Upper lobe of left lung (tissue), 4 donors: Measurements from ENCODE around the gene MANEAL.

ENCODE experiments used
- EP300 ChIP-seq, 4 donors: sonication (generic); formaldehyde crosslinking; IDR thresholded peaks; one replicate each; pipeline ENCODE4 v1.5.1; 2017; ENCODE audit warnings: antibody characterized with exemption in 4 of 4, control low read depth in 2 of 4
- POLR2A ChIP-seq, 4 donors: fragments of 450-650 bp; IDR thresholded peaks; one replicate each; pipeline ENCODE4 v1.5.1; 2016 to 2017; ENCODE audit warnings: antibody characterized with exemption in 4 of 4, mild to moderate bottlenecking in 2 of 4
- POLR2AphosphoS5 ChIP-seq, 2 donors: sonication (generic); formaldehyde crosslinking; IDR thresholded peaks; one replicate each; pipeline ENCODE4 v1.5.1; 2017; ENCODE audit warnings: antibody characterized with exemption in 2 of 2
- TF ChIP-seq, protein P1 (sequence below), 6 experiments: fragments of 450-650 bp in 4 of 6; fragments of 200-600 bp in 2 of 6; sonication (generic) in 2 of 6; IDR thresholded peaks; one replicate each; pipeline ENCODE4 v1.5.1; 2016 to 2019; ENCODE audit warnings: antibody characterized with exemption in 6 of 6

DNA sequence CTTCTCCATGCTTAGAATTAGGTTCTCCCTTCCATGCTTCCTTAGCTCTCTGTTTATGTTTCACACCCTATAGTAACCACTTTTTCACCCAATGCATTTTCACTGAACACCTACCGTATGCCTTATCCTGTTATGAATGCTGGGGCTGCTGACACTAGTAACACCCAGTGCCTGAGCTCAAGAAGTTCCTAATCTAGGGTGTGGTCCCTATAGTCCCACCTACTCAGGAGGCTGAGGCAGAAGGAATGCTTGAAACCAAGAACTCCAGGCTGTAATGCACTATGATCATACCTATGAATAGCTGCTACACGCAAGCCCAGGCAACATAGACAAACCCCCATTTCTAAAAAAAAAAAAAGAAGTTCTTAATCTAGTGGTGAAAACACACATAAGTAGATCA, 34.2 kb upstream of the MANEAL start:
- TF ChIP-seq, protein P1, sequence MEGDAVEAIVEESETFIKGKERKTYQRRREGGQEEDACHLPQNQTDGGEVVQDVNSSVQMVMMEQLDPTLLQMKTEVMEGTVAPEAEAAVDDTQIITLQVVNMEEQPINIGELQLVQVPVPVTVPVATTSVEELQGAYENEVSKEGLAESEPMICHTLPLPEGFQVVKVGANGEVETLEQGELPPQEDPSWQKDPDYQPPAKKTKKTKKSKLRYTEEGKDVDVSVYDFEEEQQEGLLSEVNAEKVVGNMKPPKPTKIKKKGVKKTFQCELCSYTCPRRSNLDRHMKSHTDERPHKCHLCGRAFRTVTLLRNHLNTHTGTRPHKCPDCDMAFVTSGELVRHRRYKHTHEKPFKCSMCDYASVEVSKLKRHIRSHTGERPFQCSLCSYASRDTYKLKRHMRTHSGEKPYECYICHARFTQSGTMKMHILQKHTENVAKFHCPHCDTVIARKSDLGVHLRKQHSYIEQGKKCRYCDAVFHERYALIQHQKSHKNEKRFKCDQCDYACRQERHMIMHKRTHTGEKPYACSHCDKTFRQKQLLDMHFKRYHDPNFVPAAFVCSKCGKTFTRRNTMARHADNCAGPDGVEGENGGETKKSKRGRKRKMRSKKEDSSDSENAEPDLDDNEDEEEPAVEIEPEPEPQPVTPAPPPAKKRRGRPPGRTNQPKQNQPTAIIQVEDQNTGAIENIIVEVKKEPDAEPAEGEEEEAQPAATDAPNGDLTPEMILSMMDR (IDR thresholded peaks at IDR 0.05), result no peak
- no peak for TF ChIP-seq EP300 (IDR thresholded peaks at IDR 0.05)
- no peak for TF ChIP-seq POLR2A (IDR thresholded peaks at IDR 0.05)
- no peak for TF ChIP-seq POLR2AphosphoS5 (IDR thresholded peaks at IDR 0.05)
